Vagina (tissue), 2 donors: ENCODE data around the gene NRP2.

ENCODE experiments used
- POLR2A ChIP-seq, 2 donors: fragments of 450-650 bp; IDR thresholded peaks; one replicate each; pipeline ENCODE4 v1.6.1; 2017; ENCODE audit warnings: antibody characterized with exemption in 2 of 2, mild to moderate bottlenecking in 2 of 2, moderate library complexity in 2 of 2
- TF ChIP-seq, protein P1 (sequence below), 3 experiments: fragments of 450-650 bp in 2 of 3; fragments of 200-600 bp in 1 of 3; sonication (generic) in 1 of 3; IDR thresholded peaks; one replicate each; pipeline ENCODE4 v1.5.1; 2017 to 2019; ENCODE audit warnings: antibody characterized with exemption in 3 of 3, mild to moderate bottlenecking in 2 of 3, moderate library complexity in 2 of 3

DNA sequence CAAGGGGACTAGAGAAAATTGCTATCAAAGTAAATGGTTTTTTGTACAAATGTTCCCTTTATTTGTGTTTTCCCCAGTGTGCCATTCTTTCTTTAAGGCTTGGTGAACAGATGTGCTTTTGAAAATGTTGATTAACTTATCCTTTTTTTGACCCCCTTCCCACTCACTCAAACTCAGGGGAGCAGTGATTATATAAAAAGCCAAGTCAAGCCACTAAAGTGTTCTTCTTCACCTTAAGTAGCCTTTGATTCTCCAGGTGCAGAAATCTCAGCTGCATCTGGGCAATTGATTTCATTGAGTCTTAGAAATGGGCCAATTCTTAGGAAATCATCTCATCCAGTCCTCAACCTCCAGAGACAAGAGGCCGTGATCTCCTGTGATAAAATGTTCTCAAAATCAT is 107.6 kb downstream of the NRP2 start:
- TF ChIP-seq, protein P1, sequence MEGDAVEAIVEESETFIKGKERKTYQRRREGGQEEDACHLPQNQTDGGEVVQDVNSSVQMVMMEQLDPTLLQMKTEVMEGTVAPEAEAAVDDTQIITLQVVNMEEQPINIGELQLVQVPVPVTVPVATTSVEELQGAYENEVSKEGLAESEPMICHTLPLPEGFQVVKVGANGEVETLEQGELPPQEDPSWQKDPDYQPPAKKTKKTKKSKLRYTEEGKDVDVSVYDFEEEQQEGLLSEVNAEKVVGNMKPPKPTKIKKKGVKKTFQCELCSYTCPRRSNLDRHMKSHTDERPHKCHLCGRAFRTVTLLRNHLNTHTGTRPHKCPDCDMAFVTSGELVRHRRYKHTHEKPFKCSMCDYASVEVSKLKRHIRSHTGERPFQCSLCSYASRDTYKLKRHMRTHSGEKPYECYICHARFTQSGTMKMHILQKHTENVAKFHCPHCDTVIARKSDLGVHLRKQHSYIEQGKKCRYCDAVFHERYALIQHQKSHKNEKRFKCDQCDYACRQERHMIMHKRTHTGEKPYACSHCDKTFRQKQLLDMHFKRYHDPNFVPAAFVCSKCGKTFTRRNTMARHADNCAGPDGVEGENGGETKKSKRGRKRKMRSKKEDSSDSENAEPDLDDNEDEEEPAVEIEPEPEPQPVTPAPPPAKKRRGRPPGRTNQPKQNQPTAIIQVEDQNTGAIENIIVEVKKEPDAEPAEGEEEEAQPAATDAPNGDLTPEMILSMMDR (IDR thresholded peaks at IDR 0.05): no peak
- TF ChIP-seq POLR2A (IDR thresholded peaks at IDR 0.05): no peak
